GM12892 (cell line): Measurements from ENCODE around the gene PALLD.

ENCODE experiments used
- DNase-seq: peaks from one replicate; pipeline ENCODE4 v3.0.0; 2011; ENCODE audit not compliant: insufficient read length
- FAIRE-seq: peaks from 2 replicates; lab custom pipeline; 2011; peaks lifted over from hg19 to GRCh38; lab: Jason Lieb, UNC
- POLR2A ChIP-seq: IDR thresholded peaks from 2 replicates; pipeline ENCODE4 v1.6.1; 2011; ENCODE audit warnings: low read depth, low read length, control low read depth
- POLR2AphosphoS5 ChIP-seq: IDR thresholded peaks from 2 replicates; pipeline ENCODE4 v1.6.1; 2011; ENCODE audit warnings: low read depth, low read length, control low read depth
- TAF1 ChIP-seq: IDR thresholded peaks from 2 replicates; pipeline ENCODE4 v1.6.1; 2011; ENCODE audit warnings: low read depth, mild to moderate bottlenecking, control low read depth, low read length, borderline replicate concordance

The PALLD gene

GRCh38 chr4:168743601-168744000, 246.7 kb downstream of the PALLD start:
- no peak for DNase-seq
- TF ChIP-seq TAF1 (no peak), POLR2AphosphoS5 (no peak), POLR2A (no peak)
- no peak for FAIRE-seq

DNA sequence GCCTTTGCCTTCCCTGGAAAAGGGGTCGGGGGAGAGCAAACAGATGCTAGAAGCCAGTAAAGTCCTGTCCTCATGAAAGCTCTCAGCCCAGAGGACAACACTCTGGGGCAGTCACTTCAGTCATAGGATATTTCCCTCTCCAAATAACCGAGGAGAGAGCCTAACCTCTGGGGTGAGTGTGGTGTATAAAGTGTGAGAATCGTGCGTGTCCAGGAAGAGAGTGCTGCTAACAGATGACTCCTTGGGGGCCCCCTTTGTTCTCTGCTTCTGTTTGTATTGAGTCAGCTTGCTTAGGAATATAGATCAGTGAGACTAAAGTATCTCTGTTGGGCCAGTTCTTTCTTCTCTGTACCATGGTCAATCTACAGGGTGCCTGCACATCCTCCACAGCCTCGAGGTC, 247.2 kb downstream of the PALLD start:
- no peak for TF ChIP-seq TAF1
- TF ChIP-seq POLR2A = no peak
- no peak for TF ChIP-seq POLR2AphosphoS5
- no peak for FAIRE-seq
- no peak for DNase-seq

GRCh38 chr4:168748807-168749206, 252.0 kb downstream of the PALLD start:
- DNase-seq = no peak
- FAIRE-seq = no peak
- TF ChIP-seq TAF1 (no peak), POLR2AphosphoS5 (no peak), POLR2A (no peak)

- no peak for DNase-seq
- no peak for FAIRE-seq
- TF ChIP-seq POLR2AphosphoS5 (no peak), TAF1 (no peak)
These were observed 254.7 kb downstream of the PALLD start for GRCh38 chr4:168751263-168752225.

- no peak for FAIRE-seq
- no peak for DNase-seq
- no peak for TF ChIP-seq POLR2A
- TF ChIP-seq TAF1 = no peak
- no peak for TF ChIP-seq POLR2AphosphoS5
These were observed 259.0 kb downstream of the PALLD start for GRCh38 chr4:168755598-168756477.

GRCh38 chr4:168757500-168757899, 260.6 kb downstream of the PALLD start:
- TF ChIP-seq POLR2AphosphoS5 (no peak), POLR2A (no peak), TAF1 (no peak)
- DNase-seq (no peak), FAIRE-seq (no peak)

GRCh38 chr4:168758351-168758876, 261.6 kb downstream of the PALLD start:
- DNase-seq (no peak), FAIRE-seq (no peak)
- TF ChIP-seq TAF1 (no peak), POLR2A (no peak), POLR2AphosphoS5 (no peak)

- TF ChIP-seq POLR2A = no peak
- no peak for TF ChIP-seq TAF1
- TF ChIP-seq POLR2AphosphoS5 = no peak
- FAIRE-seq (no peak), DNase-seq (no peak)
These were observed 262.5 kb downstream of the PALLD start for GRCh38 chr4:168759321-168759720.

DNA sequence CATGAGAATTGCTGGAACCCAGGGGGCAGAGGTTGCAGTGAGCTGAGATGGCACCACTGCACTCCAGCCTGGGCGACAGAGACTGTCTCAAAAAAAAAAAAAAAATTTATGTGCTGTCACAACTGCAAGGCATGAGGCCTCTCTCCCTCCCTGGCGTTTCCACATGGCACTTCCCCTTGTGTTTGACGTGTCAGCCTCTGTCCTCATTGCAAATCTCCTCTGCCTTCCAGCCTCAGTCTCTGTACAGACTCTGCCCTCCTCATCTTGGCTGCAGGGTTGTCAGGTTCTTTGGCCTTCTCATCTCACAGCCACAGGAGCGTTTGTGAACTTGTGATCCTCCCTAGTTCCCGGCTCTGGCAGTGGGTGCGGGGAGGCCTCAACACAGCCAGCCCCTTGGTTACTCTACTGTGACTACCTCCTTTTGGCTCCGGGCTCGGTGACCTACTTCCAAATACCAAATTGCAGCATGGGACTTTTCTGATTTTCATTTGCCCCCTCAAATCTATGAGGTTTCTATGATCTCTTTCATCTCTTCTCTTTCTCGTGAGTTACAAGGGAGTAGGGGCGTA, 263.2 kb downstream of the PALLD start:
- DNase-seq = no peak
- TF ChIP-seq TAF1 (no peak), POLR2AphosphoS5 (no peak), POLR2A (no peak)
- FAIRE-seq = no peak

DNA sequence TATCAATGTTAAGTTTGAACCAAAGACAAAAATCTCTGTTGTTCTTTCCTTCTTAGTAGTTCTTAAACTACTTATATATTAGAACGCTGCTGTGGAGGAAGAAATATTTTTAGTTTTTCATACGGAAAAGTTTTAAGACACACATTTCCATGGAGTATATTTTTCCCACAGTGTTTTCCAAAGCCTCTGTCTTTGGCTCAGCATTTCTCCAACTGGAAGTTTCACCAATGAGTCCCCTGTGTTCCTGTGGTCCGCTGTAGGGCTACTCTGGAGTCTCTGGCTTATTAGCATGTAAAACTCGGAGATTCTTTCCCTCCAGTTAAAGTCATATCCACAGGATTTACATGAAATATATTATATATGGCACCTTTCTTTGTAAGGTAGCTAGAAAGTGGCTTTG, 264.2 kb downstream of the PALLD start:
- no peak for TF ChIP-seq POLR2A
- TF ChIP-seq TAF1 = no peak
- TF ChIP-seq POLR2AphosphoS5 = no peak
- FAIRE-seq = no peak
- DNase-seq = no peak

GRCh38 chr4:168765322-168765721, 268.5 kb downstream of the PALLD start:
- FAIRE-seq (no peak), DNase-seq (no peak)
- TF ChIP-seq TAF1 (no peak), POLR2A (no peak), POLR2AphosphoS5 (no peak)

DNA sequence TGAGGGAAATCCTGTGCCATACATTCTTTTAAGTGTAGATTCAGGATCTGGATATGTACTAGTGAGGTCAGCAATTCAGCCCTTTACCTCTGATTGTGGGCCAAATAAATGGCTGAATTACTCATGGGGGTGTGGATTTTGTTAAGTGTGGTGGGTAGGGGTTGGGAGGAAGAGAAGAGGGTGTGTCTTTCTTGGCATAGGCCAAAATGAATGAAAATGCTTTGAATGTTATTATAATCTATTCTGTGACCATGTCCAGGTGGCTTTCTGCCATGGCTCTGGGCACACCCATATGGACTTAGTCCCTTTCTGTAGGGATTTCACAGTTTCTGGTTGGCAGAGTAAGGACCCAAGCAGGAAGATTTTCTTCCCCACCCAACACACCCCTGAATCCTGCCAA, 268.9 kb downstream of the PALLD start:
- no peak for DNase-seq
- no peak for FAIRE-seq
- TF ChIP-seq POLR2AphosphoS5 (no peak), POLR2A (no peak), TAF1 (no peak)
